ENCODE measurements around the gene C1orf141. TPM values are rescaled to one million over a fixed set of nuclear protein-coding genes. Genes with fewer than 3 reads are reported as not detected.
"Not testable (repeated sequence)": the region's sequence is repeated elsewhere in the genome, so short reads cannot be mapped to it uniquely, and the experiment has no call there.

The C1orf141 gene
- total RNA-seq, 4 donors from 2014 or later, result not detected

- WGBS, 2 donors, result 59 to 62% methylated on average over 3 of the region's 3 CpGs
- intact Hi-C loops (cut with DNase I; ENCODE audit: low total_unique reads), result loop anchor here (10.0 kb wide), 2 partner anchors 152 to 382 kb away; no protein-coding TSS in a partner anchor
- DNase-seq (ENCODE audit: low spot score in 2 of 2), result no peak
- H3K4me3 ChIP-seq (ENCODE audit: low read depth, poor library complexity, severe bottlenecking), result no peak overlapping the region
- TF ChIP-seq CTCF (IDR thresholded peaks at IDR 0.05) (no peak), POLR2A (IDR thresholded peaks at IDR 0.05) (no peak)
Measured at GRCh38 chr1:67146539-67146938, 11.8 kb upstream of the C1orf141 start.

GRCh38 chr1:67146101-67146500 is 11.3 kb upstream of the C1orf141 start:
- no peak overlapping the region for H3K4me3 ChIP-seq (ENCODE audit: low read depth, poor library complexity, severe bottlenecking)
- intact Hi-C loops (cut with DNase I; ENCODE audit: low total_unique reads), result loop anchor here (10.0 kb wide), 2 partner anchors 151 to 381 kb away; no protein-coding TSS in a partner anchor
- WGBS, 2 donors, result 79 to 81% methylated on average over 3 of the region's 3 CpGs
- no peak for TF ChIP-seq CTCF (IDR thresholded peaks at IDR 0.05)
- TF ChIP-seq POLR2A (IDR thresholded peaks at IDR 0.05), result no peak
- no peak for DNase-seq (ENCODE audit: low spot score in 2 of 2)

GRCh38 chr1:67144696-67145095 is 9.9 kb upstream of the C1orf141 start:
- WGBS, 2 donors, result 77 to 87% methylated on average over 2 of the region's 2 CpGs
- no peak overlapping the region for H3K4me3 ChIP-seq (ENCODE audit: low read depth, poor library complexity, severe bottlenecking)
- TF ChIP-seq CTCF (IDR thresholded peaks at IDR 0.05) (no peak), POLR2A (IDR thresholded peaks at IDR 0.05) (no peak)
- intact Hi-C loops (cut with DNase I; ENCODE audit: low total_unique reads), result loop anchor here (10.0 kb wide), 2 partner anchors 150 to 380 kb away; no protein-coding TSS in a partner anchor
- DNase-seq (ENCODE audit: low spot score in 2 of 2), result no peak

- no peak for DNase-seq (ENCODE audit: low spot score in 2 of 2)
- intact Hi-C loops (cut with DNase I; ENCODE audit: low total_unique reads), result loop anchor here (10.0 kb wide), 2 partner anchors 149 to 379 kb away; no protein-coding TSS in a partner anchor
- no peak for TF ChIP-seq POLR2A (IDR thresholded peaks at IDR 0.05)
- no peak for TF ChIP-seq CTCF (IDR thresholded peaks at IDR 0.05)
Measured at GRCh38 chr1:67143966-67144365, 9.2 kb upstream of the C1orf141 start.

GRCh38 chr1:67142931-67143330 is 8.2 kb upstream of the C1orf141 start:
- intact Hi-C loops (cut with DNase I; ENCODE audit: low total_unique reads), result loop anchor here (10.0 kb wide), 2 partner anchors 148 to 378 kb away; no protein-coding TSS in a partner anchor
- TF ChIP-seq CTCF (IDR thresholded peaks at IDR 0.05) (no peak), POLR2A (IDR thresholded peaks at IDR 0.05) (no peak)
- DNase-seq (ENCODE audit: low spot score in 2 of 2), result no peak
- H3K4me3 ChIP-seq (ENCODE audit: low read depth, poor library complexity, severe bottlenecking), result no peak overlapping the region
- WGBS, 2 donors, result 57 to 68% methylated on average over 3 of the region's 3 CpGs

More at GRCh38 chr1:67143966-67144365, 9.2 kb upstream of the C1orf141 start:
- 88 to 91% methylated on average over 3 of the region's 3 CpGs for WGBS, 2 donors
- no peak overlapping the region for H3K4me3 ChIP-seq (ENCODE audit: low read depth, poor library complexity, severe bottlenecking)

GRCh38 chr1:67141832-67142231 is 7.1 kb upstream of the C1orf141 start:
- intact Hi-C loops (cut with DNase I; ENCODE audit: low total_unique reads), result loop anchor here (10.0 kb wide), 2 partner anchors 147 to 377 kb away; no protein-coding TSS in a partner anchor
- not testable (repeated sequence) for H3K4me3 ChIP-seq (ENCODE audit: low read depth, poor library complexity, severe bottlenecking); DNase-seq (ENCODE audit: low spot score in 2 of 2)
- 78 to 85% methylated on average over 3 of the region's 3 CpGs for WGBS, 2 donors
